Esophagus squamous epithelium (tissue), 4 donors: ENCODE results near the gene IFT20.

Experiments
- POLR2A ChIP-seq, 4 donors: fragments of 450-650 bp; IDR thresholded peaks; one replicate each; pipeline ENCODE4 v1.6.1; 2017; ENCODE audit warnings: antibody characterized with exemption in 4 of 4, mild to moderate bottlenecking in 4 of 4, moderate library complexity in 3 of 4
- TF ChIP-seq, protein P1 (sequence below), 6 experiments: fragments of 450-650 bp in 4 of 6; fragments of 200-600 bp in 2 of 6; sonication (generic) in 2 of 6; IDR thresholded peaks; one replicate each; pipeline ENCODE4 v1.5.1; 2016 to 2019; ENCODE audit warnings: antibody characterized with exemption in 6 of 6, mild to moderate bottlenecking in 4 of 6, moderate library complexity in 4 of 6

DNA sequence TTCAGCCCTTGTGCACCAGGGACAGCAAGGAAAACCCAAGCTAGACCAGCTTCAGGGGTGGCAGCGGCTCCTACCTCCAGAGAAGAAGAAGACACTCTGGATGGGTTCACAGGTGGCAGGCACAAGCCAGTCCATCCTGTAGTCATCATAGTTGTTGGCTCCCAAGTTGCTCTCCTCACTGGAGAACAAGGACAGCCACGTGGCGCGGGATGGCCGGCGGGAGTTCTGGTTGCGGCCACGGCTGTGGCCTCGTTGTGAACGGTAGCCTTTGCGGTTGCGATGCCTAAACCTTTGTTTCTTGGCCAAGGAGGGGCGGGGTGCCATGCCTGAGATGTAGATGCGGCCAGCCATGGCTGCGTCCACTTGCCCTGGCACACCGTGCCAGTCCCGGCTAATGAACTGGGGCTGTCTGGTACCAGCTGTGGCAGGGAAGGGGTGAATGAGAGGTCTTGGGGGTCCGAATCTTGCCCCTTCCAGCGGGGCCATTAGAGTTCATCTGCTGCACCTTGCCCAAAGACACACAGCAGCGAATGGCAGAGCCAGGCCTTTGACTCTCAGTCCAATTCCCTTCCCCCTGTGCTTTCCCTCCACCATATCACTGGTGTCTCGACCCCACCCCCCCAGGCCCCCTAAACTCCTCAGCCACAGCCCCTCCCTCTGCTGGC, 32.5 kb upstream of the IFT20 start:
- TF ChIP-seq, protein P1, sequence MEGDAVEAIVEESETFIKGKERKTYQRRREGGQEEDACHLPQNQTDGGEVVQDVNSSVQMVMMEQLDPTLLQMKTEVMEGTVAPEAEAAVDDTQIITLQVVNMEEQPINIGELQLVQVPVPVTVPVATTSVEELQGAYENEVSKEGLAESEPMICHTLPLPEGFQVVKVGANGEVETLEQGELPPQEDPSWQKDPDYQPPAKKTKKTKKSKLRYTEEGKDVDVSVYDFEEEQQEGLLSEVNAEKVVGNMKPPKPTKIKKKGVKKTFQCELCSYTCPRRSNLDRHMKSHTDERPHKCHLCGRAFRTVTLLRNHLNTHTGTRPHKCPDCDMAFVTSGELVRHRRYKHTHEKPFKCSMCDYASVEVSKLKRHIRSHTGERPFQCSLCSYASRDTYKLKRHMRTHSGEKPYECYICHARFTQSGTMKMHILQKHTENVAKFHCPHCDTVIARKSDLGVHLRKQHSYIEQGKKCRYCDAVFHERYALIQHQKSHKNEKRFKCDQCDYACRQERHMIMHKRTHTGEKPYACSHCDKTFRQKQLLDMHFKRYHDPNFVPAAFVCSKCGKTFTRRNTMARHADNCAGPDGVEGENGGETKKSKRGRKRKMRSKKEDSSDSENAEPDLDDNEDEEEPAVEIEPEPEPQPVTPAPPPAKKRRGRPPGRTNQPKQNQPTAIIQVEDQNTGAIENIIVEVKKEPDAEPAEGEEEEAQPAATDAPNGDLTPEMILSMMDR (IDR thresholded peaks at IDR 0.05), result no peak
- TF ChIP-seq POLR2A (IDR thresholded peaks at IDR 0.05), result no peak
